OCI-LY1 (cell line): Measurements from ENCODE around the gene CRACR2B.
A peak's percentile ranks its signal among the peaks of the same experiment; 100 is the strongest.

Source experiments
- H2AFZ ChIP-seq: fragments of 200-600 bp; sonication (generic), shearing (Covaris generic); 2 replicates; pipeline ENCODE4 v1.6.0; 2014; ENCODE audit warnings: antibody characterized with exemption, mild to moderate bottlenecking, low read length
- H3F3A ChIP-seq: fragments of 200-600 bp; sonication (generic), shearing (Covaris generic); 2 replicates; pipeline ENCODE4 v1.6.0; 2014; ENCODE audit warnings: mild to moderate bottlenecking, antibody characterized with exemption, low read length, moderate library complexity; ENCODE audit not compliant: insufficient read depth
- H3K27ac ChIP-seq: fragments of 200-600 bp; sonication (generic); 2 replicates; pipeline ENCODE4 v1.5.1; 2014; ENCODE audit warnings: low read length, mixed run types, mild to moderate bottlenecking, low read depth; ENCODE audit not compliant: poor library complexity, severe bottlenecking
- H3K27me3 ChIP-seq: fragments of 200-600 bp; sonication (generic); 2 replicates; pipeline ENCODE4 v1.6.0; 2014; ENCODE audit warnings: antibody characterized with exemption, mild to moderate bottlenecking, low read length, moderate library complexity; ENCODE audit not compliant: insufficient read depth
- H3K36me3 ChIP-seq: fragments of 200-600 bp; sonication (generic); 2 replicates; pipeline ENCODE4 v1.6.1; 2014; ENCODE audit warnings: mild to moderate bottlenecking, antibody characterized with exemption, low read length, moderate library complexity, mixed read lengths; ENCODE audit not compliant: insufficient read depth
- H3K4me1 ChIP-seq: fragments of 200-600 bp; sonication (generic); 2 replicates; pipeline ENCODE4 v1.5.1; 2014; ENCODE audit warnings: mild to moderate bottlenecking, low read length, moderate library complexity; ENCODE audit not compliant: insufficient read depth, severe bottlenecking
- H3K4me2 ChIP-seq: fragments of 200-600 bp; sonication (generic), shearing (Covaris generic); 2 replicates; pipeline ENCODE4 v1.6.1; 2014; ENCODE audit warnings: low read length
- H3K4me3 ChIP-seq: fragments of 200-600 bp; sonication (generic); 2 replicates; pipeline ENCODE4 v1.5.1; 2014; ENCODE audit warnings: low read length, low read depth, mild to moderate bottlenecking, mixed read lengths; ENCODE audit not compliant: poor library complexity, severe bottlenecking
- H3K79me2 ChIP-seq: fragments of 200-600 bp; shearing (Covaris generic); 2 replicates; pipeline ENCODE4 v1.6.1; 2016; ENCODE audit warnings: mixed run types, low read length, mixed read lengths; ENCODE audit not compliant: insufficient read depth
- H3K9ac ChIP-seq: fragments of 200-600 bp; sonication (generic), shearing (Covaris generic); 2 replicates; pipeline ENCODE4 v1.6.1; 2014; ENCODE audit warnings: mild to moderate bottlenecking, low read length, mixed read lengths
- H3K9me2 ChIP-seq: fragments of 200-600 bp; sonication (generic), shearing (Covaris generic); 2 replicates; pipeline ENCODE4 v1.6.1; 2014; ENCODE audit warnings: low read depth, mild to moderate bottlenecking, low read length, mixed read lengths
- H3K9me3 ChIP-seq: fragments of 200-600 bp; shearing (Covaris generic); 2 replicates; pipeline ENCODE4 v1.6.1; 2014; ENCODE audit warnings: low read length, mixed read lengths
- H4K20me1 ChIP-seq: fragments of 200-600 bp; sonication (generic), shearing (Covaris generic); 2 replicates; pipeline ENCODE4 v1.6.0; 2016; ENCODE audit warnings: mild to moderate bottlenecking, low read length; ENCODE audit not compliant: insufficient read depth
- EZH2 ChIP-seq: fragments of 200-600 bp; sonication (generic), shearing (Covaris generic); IDR thresholded peaks from 2 replicates; pipeline ENCODE4 v1.8.0; 2017; ENCODE audit warnings: borderline replicate concordance, mixed run types, mild to moderate bottlenecking, antibody characterized with exemption, low read length, moderate library complexity, mixed read lengths
- TF ChIP-seq, protein P1 (sequence below): fragments of 200-600 bp; sonication (generic), shearing (Covaris generic); IDR thresholded peaks from 2 replicates; pipeline ENCODE4 v1.5.1; 2017; ENCODE audit warnings: mild to moderate bottlenecking, antibody characterized with exemption, low read length, moderate library complexity, mixed read lengths

The CRACR2B gene

DNA sequence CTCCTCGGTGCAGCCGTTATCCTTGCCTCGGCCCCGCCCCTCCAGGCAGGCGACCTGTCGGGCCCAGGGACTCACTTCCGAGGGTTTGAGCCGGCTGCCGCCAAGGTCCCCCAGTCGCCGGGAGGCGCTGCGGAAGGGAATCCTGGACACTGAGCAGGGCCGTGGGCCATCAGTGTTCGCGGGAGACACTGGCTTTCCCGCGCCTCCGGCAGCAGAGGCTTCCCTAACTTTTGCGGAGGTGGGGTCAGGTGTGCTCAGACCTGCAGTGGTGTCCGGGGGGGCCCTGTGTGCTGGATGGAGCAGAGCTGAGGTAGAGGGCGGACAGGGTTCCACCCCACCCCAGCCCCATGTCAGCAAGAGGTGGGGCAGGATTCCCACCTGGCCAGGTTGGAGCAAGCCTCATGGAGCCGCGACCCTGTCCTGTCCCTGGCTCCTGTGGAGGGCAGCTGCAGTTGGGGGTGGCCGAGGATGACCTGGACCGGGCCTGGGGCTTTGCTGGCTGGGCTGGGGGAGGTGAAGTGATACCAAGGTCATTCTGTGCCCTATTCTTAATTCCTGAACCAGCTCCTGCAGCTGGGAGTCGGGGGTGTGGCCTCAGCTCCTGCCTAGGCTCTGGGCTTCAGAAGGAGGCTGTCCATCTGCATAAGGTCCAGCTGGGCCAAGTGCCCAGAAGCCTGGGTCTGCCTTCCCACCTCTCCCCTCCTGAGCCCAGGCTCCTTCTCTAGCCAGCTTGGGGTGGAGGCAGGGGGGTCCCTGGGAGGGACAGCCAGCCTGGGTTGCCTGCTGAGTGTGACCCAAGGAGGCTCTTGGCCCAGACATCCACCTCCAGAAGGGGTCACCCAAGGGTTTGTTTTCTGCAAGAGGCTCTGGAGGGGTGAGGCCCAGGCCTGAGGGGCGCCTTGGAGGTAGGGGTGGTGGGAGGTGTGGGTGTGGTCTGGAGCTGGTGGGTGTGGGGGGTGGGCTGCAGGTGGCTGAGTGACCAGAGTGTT, 23.4 kb downstream of the CRACR2B start:
- H3K9me2 ChIP-seq = no peaks in the 10 kb centered on the region
- no peaks in the 10 kb centered on the region for H3K9me3 ChIP-seq
- H3K9ac ChIP-seq = no peak overlapping the region
- H3K4me3 ChIP-seq = peak overlapping the region; percentile 66
- H3K4me1 ChIP-seq = peaks cover 18% of the 10 kb centered on the region
- no peaks in the 10 kb centered on the region for H3K79me2 ChIP-seq
- no peak overlapping the region for H2AFZ ChIP-seq
- peak overlapping the region; percentile 83 for H3K4me2 ChIP-seq
- TF ChIP-seq, protein P1, sequence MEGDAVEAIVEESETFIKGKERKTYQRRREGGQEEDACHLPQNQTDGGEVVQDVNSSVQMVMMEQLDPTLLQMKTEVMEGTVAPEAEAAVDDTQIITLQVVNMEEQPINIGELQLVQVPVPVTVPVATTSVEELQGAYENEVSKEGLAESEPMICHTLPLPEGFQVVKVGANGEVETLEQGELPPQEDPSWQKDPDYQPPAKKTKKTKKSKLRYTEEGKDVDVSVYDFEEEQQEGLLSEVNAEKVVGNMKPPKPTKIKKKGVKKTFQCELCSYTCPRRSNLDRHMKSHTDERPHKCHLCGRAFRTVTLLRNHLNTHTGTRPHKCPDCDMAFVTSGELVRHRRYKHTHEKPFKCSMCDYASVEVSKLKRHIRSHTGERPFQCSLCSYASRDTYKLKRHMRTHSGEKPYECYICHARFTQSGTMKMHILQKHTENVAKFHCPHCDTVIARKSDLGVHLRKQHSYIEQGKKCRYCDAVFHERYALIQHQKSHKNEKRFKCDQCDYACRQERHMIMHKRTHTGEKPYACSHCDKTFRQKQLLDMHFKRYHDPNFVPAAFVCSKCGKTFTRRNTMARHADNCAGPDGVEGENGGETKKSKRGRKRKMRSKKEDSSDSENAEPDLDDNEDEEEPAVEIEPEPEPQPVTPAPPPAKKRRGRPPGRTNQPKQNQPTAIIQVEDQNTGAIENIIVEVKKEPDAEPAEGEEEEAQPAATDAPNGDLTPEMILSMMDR = peak; percentile 61
- no peak for TF ChIP-seq EZH2
- H3K27me3 ChIP-seq = no peaks in the 10 kb centered on the region; the same call in 1 of the 2 replicates
- no peaks in the 10 kb centered on the region for H4K20me1 ChIP-seq
- no peaks in the 10 kb centered on the region for H3F3A ChIP-seq
- no peaks in the 10 kb centered on the region for H3K36me3 ChIP-seq
- H3K27ac ChIP-seq = no peak overlapping the region

DNA sequence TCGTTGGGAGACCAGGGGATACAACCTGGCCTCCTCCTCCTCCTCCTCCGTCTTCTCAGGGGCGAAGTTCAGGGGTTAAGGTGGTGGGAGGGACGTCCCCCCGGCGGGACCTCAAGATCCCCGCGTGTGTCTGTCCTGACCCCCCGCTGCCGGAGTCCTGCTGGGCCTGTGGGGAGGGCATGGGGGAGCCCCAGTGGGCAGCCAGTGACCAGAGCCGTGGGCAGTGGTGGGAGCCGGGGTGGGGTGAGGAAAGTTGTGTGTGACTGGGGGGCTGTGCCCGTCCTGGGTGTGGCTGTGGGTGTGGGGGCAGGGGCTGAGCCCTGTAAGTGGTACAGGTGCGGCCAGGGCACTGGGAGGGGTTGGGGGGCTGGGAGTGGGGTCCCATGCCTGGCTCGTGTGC, 25.0 kb downstream of the CRACR2B start:
- H3K9me2 ChIP-seq = no peaks in the 10 kb centered on the region
- H4K20me1 ChIP-seq = no peaks in the 10 kb centered on the region
- H3K9me3 ChIP-seq = no peaks in the 10 kb centered on the region
- TF ChIP-seq, protein P1 = no peak
- TF ChIP-seq EZH2 = no peak
- no peak overlapping the region for H3K4me3 ChIP-seq
- no peak overlapping the region for H3K9ac ChIP-seq
- no peak overlapping the region for H3K27ac ChIP-seq
- H2AFZ ChIP-seq = no peak overlapping the region
- peaks cover 24% of the 10 kb centered on the region for H3K4me1 ChIP-seq
- H3K79me2 ChIP-seq = no peaks in the 10 kb centered on the region
- H3K27me3 ChIP-seq = no peaks in the 10 kb centered on the region; the same call in 1 of the 2 replicates
- H3F3A ChIP-seq = no peaks in the 10 kb centered on the region
- H3K4me2 ChIP-seq = no peak overlapping the region
- H3K36me3 ChIP-seq = no peaks in the 10 kb centered on the region

DNA sequence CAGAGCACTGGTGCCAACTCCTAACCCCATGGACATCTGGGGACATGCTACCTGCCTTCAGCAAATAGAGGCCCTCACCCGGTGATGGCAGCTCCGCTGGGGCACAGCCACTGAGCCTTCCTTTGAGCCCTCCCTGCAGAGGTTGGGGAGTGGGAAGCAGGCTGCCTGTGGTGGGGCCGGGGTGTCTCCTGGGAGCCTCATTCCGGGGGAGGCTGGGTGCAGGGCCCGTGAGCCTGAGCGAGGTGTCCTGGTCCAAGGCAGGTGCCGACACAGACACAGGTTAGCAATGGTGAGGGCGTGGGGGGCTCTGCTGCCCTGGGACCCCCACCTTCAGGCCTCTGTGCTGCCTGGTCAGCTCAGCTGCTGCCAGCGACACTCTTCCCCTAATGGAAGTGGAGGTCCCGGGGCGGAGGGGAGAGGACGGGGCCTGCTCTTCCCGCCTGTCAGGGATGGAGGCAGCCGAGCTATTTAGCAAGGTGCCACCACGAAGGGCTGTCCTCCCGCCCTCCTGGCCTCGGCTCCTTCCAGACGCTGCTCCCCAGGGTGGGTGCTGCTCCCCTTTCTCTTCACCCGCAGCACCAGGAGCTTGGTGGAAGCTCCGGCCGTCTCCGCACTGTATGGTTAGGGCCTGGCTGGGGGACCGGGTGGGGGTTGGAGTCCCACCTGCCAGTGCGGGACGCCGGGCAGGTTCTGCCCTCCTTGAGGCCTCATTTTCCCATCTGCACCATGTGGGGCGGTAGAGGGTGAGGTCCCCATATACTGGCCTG, 26.1 kb downstream of the CRACR2B start:
- peaks cover 18% of the 10 kb centered on the region for H3K4me1 ChIP-seq
- H4K20me1 ChIP-seq = no peaks in the 10 kb centered on the region

More for the DNA sequence above, 26.1 kb downstream of the CRACR2B start:
- Histone ChIP-seq H3K4me3 (no peak overlapping the region), H3K4me2 (no peak overlapping the region), H2AFZ (no peak overlapping the region), H3K27me3 (no peaks in the 10 kb centered on the region; the same call in 1 of the 2 replicates), H3K9me3 (no peaks in the 10 kb centered on the region), H3F3A (no peaks in the 10 kb centered on the region), H3K27ac (no peak overlapping the region), H3K9ac (no peak overlapping the region), H3K9me2 (no peaks in the 10 kb centered on the region), H3K36me3 (no peaks in the 10 kb centered on the region), H3K79me2 (no peaks in the 10 kb centered on the region)
- TF ChIP-seq EZH2 = no peak
- TF ChIP-seq, protein P1 = peak; percentile 22; the same call in 1 of the 2 replicates
